CD14-positive monocyte (primary cell): Measurements from ENCODE around the gene CREBBP. TPM values are rescaled to one million over a fixed set of nuclear protein-coding genes. Genes with fewer than 3 reads are reported as not detected.
A peak's percentile ranks its signal among the peaks of the same experiment; 100 is the strongest.

Experiments
- DNase-seq, 3 donors: peaks; one replicate each; pipeline ENCODE4 v3.0.0-alpha.2; 2011 to 2022
- H2AFZ ChIP-seq: 2 replicates; pipeline ENCODE4 v1.6.0; 2012; ENCODE audit warnings: mild to moderate bottlenecking, low read depth, low read length, inconsistent platforms; ENCODE audit not compliant: insufficient read depth, poor library complexity, severe bottlenecking
- H3K27ac ChIP-seq, 2 donors: 1 replicate in 1 of 2; 2 replicates in 1 of 2; pipeline ENCODE4 v1.5.1; 2012 to 2013; ENCODE audit warnings: low read length in 2 of 2, control low read depth in 1 of 2, inconsistent platforms in 1 of 2, low read depth in 1 of 2, mild to moderate bottlenecking in 1 of 2
- H3K27me3 ChIP-seq, 2 donors: one replicate each; pipeline versions ENCODE4 v1.6.0 to v1.6.1; 2011 to 2013; ENCODE audit warnings: low read length in 2 of 2; ENCODE audit not compliant: control insufficient read depth in 2 of 2, insufficient read depth in 2 of 2
- H3K36me3 ChIP-seq, 2 donors: replicated peaks in 1 of 2; 1 replicate in 1 of 2; 2 replicates in 1 of 2; pipeline versions ENCODE4 v1.5.1 to v1.6.1; 2012 to 2013; ENCODE audit warnings: low read length in 2 of 2, control low read depth in 1 of 2, inconsistent platforms in 1 of 2, mild to moderate bottlenecking in 1 of 2; ENCODE audit not compliant: insufficient read depth in 2 of 2, control insufficient read depth in 1 of 2
- H3K4me1 ChIP-seq, 2 donors: 1 replicate in 1 of 2; 2 replicates in 1 of 2; pipeline versions ENCODE4 v1.5.1 to v1.6.1; 2012 to 2013; ENCODE audit warnings: low read length in 2 of 2, control low read depth in 1 of 2, inconsistent platforms in 1 of 2, mild to moderate bottlenecking in 1 of 2, moderate library complexity in 1 of 2; ENCODE audit not compliant: insufficient read depth in 2 of 2, control insufficient read depth in 1 of 2
- H3K4me2 ChIP-seq: replicated peaks from 2 replicates; pipeline ENCODE3; 2012; ENCODE audit warnings: low read length, moderate library complexity, mild to moderate bottlenecking; ENCODE audit not compliant: poor library complexity, severe bottlenecking; ENCODE audit errors: extremely low read depth
- H3K4me3 ChIP-seq, 3 experiments: fragments of 200-600 bp in 1 of 3; sonication (generic) in 1 of 3; replicated peaks in 1 of 3; 1 replicate in 2 of 3; 2 replicates in 1 of 3; pipeline ENCODE4 v1.5.1; 2011 to 2013; ENCODE audit warnings: low read length in 3 of 3, mild to moderate bottlenecking in 3 of 3, control low read depth in 2 of 3, low read depth in 2 of 3, inconsistent platforms in 1 of 3, moderate library complexity in 1 of 3
- H3K79me2 ChIP-seq: 2 replicates; pipeline ENCODE4 v1.6.0; 2012; ENCODE audit warnings: mild to moderate bottlenecking, control low read depth, inconsistent platforms, low read length, moderate library complexity; ENCODE audit not compliant: insufficient read depth
- H3K9ac ChIP-seq: 2 replicates; pipeline ENCODE4 v1.6.0; 2017; ENCODE audit warnings: low read length, mild to moderate bottlenecking; ENCODE audit not compliant: insufficient read depth, poor library complexity, severe bottlenecking
- H3K9me3 ChIP-seq, 2 donors: replicated peaks in 1 of 2; 1 replicate in 1 of 2; 2 replicates in 1 of 2; pipeline versions ENCODE4 v1.5.1 to v1.6.1; 2012 to 2013; ENCODE audit warnings: low read length in 2 of 2, control low read depth in 1 of 2; ENCODE audit not compliant: control insufficient read depth in 1 of 2, insufficient read depth in 1 of 2
- H4K20me1 ChIP-seq: 2 replicates; pipeline ENCODE4 v1.6.0; 2012; ENCODE audit warnings: mild to moderate bottlenecking, low read length, control low read depth, moderate library complexity; ENCODE audit not compliant: insufficient read depth
- H3K27ac Mint-ChIP-seq, 7 donors: one replicate each; pipeline ENCODE4 v1.8.0; 2020; ENCODE audit warnings: mild to moderate bottlenecking in 7 of 7, mixed read lengths in 7 of 7, moderate library complexity in 6 of 7, inconsistent platforms in 2 of 7
- H3K27me3 Mint-ChIP-seq, 3 donors: one replicate each; pipeline ENCODE4 v1.8.0; 2021 to 2022; ENCODE audit warnings: low read depth in 3 of 3, mild to moderate bottlenecking in 3 of 3, mixed read lengths in 3 of 3, moderate library complexity in 3 of 3, inconsistent platforms in 1 of 3
- H3K36me3 Mint-ChIP-seq, 2 donors: one replicate each; pipeline ENCODE4 v1.8.0; 2020; ENCODE audit warnings: mixed read lengths in 2 of 2, inconsistent platforms in 1 of 2, mild to moderate bottlenecking in 1 of 2
- H3K4me1 Mint-ChIP-seq: one replicate; pipeline ENCODE4 v1.8.0; 2020; ENCODE audit warnings: mild to moderate bottlenecking, mixed read lengths
- H3K4me3 Mint-ChIP-seq, 2 donors: one replicate each; pipeline ENCODE4 v1.8.0; 2020; ENCODE audit warnings: mild to moderate bottlenecking in 2 of 2, mixed read lengths in 2 of 2, moderate library complexity in 1 of 2
- H3K9me3 Mint-ChIP-seq, 7 donors: one replicate each; pipeline ENCODE4 v1.8.0; 2020 to 2022; ENCODE audit warnings: mixed read lengths in 7 of 7, mild to moderate bottlenecking in 6 of 7, moderate library complexity in 6 of 7, inconsistent platforms in 2 of 7
- CTCF ChIP-seq: fragments of 200-600 bp; IDR thresholded peaks from one replicate; pipeline ENCODE4 v1.8.0; 2022; ENCODE audit warnings: antibody characterized with exemption, mild to moderate bottlenecking
- WGBS: methylation state at CpG from one replicate; pipeline ENCODE4 v1.1.5; 2013; ENCODE audit warnings: missing lambda C conversion rate; ENCODE audit not compliant: insufficient coverage; 5-methylcytosine and 5-hydroxymethylcytosine counted together
- intact Hi-C, 2 donors: fragments of 100-400 bp; cut with micrococcal nuclease; formaldehyde crosslinking; loops; one replicate each; pipeline versions ENCODE4 v1.15.0 to v1.15.1; 2023
- polyA plus RNA-seq, 3 donors: library from polyadenylated mRNA; depleted of rRNA in 1 of 3; unstranded in 2 of 3; stranded (reverse) in 1 of 3; fragments of 300-500 nt in 2 of 3; fragments of >200 nt in 1 of 3; fragmentation: Illumina TruSeq in 2 of 3; gene quantifications; 1 replicate in 2 of 3; 2 replicates in 1 of 3; pipeline ENCODE4 v1.2.3, GENCODE V29; 2012 to 2021

The CREBBP gene
- polyA plus RNA-seq, 3 donors = 2.1 to 26.9 (median 6.2) TPM

GRCh38 chr16:3825940-3826339 lies 54.6 kb downstream of the CREBBP start:
- Histone ChIP-seq H3K4me3 (no peak overlapping the region), H2AFZ (no peak overlapping the region), H3K9ac (no peak overlapping the region), H3K79me2 (peaks cover 100% of the 10 kb centered on the region), H3K4me2 (no peak overlapping the region), H3K4me1 (peaks cover 6 to 18% of the 10 kb centered on the region in 2 donors), H3K27ac (no peak overlapping the region), H4K20me1 (peaks cover 100% of the 10 kb centered on the region), H3K9me3 (no peaks in the 10 kb centered on the region), H3K27me3 (no peaks in the 10 kb centered on the region), H3K36me3 (peaks cover 0 to 47% of the 10 kb centered on the region in 2 donors)
- Mint-ChIP-seq H3K27ac (peak overlapping the region in 2 of 7 donors; percentile 65 to 67), H3K4me3 (no peak overlapping the region), H3K9me3 (no peaks in the 10 kb centered on the region), H3K27me3 (peaks cover 0 to 5% (median 0%) of the 10 kb centered on the region in 3 donors), H3K36me3 (peaks cover 17 to 37% of the 10 kb centered on the region in 2 donors), H3K4me1 (peaks cover 48% of the 10 kb centered on the region)
- no peak for DNase-seq
- TF ChIP-seq CTCF = no peak
- WGBS = no CpG with 5 or more reads among the region's 4 CpGs
- intact Hi-C loops = no loop called here

GRCh38 chr16:3825103-3825502 lies 55.4 kb downstream of the CREBBP start:
- Histone ChIP-seq H3K4me1 (peaks cover 6 to 18% of the 10 kb centered on the region in 2 donors), H3K27me3 (no peaks in the 10 kb centered on the region), H3K27ac (no peak overlapping the region), H3K9me3 (no peaks in the 10 kb centered on the region), H3K36me3 (peaks cover 0 to 45% of the 10 kb centered on the region in 2 donors), H3K4me3 (no peak overlapping the region), H3K9ac (no peak overlapping the region), H2AFZ (no peak overlapping the region), H3K79me2 (peaks cover 100% of the 10 kb centered on the region), H3K4me2 (no peak overlapping the region), H4K20me1 (peaks cover 100% of the 10 kb centered on the region)
- no CpG with 5 or more reads among the region's 1 CpG for WGBS
- Mint-ChIP-seq H3K9me3 (no peaks in the 10 kb centered on the region), H3K27me3 (peaks cover 0 to 3% (median 0%) of the 10 kb centered on the region in 3 donors), H3K4me3 (no peak overlapping the region), H3K36me3 (peaks cover 14 to 39% of the 10 kb centered on the region in 2 donors), H3K27ac (no peak overlapping the region), H3K4me1 (peaks cover 49% of the 10 kb centered on the region)
- no peak for TF ChIP-seq CTCF
- DNase-seq = no peak
- intact Hi-C loops = no loop called here
